ENCODE data around the gene SLC38A7.

- TF ChIP-seq EZH2 (IDR thresholded peaks at IDR 0.05; ENCODE audit: low read depth, unreplicated experiment) (no peak), CTCF (conservative IDR thresholded peaks at IDR 0.05; ENCODE audit: low read depth in 2 of 2) (no peak), REST (IDR thresholded peaks at IDR 0.05; ENCODE audit: unreplicated experiment) (no peak), POLR2AphosphoS5 (IDR thresholded peaks at IDR 0.05; ENCODE audit: low read depth) (no peak), EZH2phosphoT487 (IDR thresholded peaks at IDR 0.05; ENCODE audit: unreplicated experiment) (no peak), STAT1 (IDR thresholded peaks at IDR 0.05; ENCODE audit: unreplicated experiment) (no peak), JUNB (IDR thresholded peaks at IDR 0.05; ENCODE audit: unreplicated experiment) (no peak), ZNF114 (CRISPR knock-in tag; IDR thresholded peaks at IDR 0.05) (no peak), ZNF331 (CRISPR knock-in tag; IDR thresholded peaks at IDR 0.05; ENCODE audit: low read depth) (no peak), CREB1 (CRISPR knock-in tag; IDR thresholded peaks at IDR 0.05; ENCODE audit: low read depth) (no peak), NANOG (IDR thresholded peaks at IDR 0.05; ENCODE audit: borderline replicate concordance) (no peak), ZNF462 (CRISPR knock-in tag; IDR thresholded peaks at IDR 0.05) (no peak)
Measured at GRCh38 chr16:58670946-58671583, 13.5 kb downstream of the SLC38A7 start.
